IPS-NIHi11 (cell line): ENCODE data around the gene PEAK1.
A peak's percentile ranks its signal among the peaks of the same experiment; 100 is the strongest.
"Not testable (repeated sequence)": the region's sequence is repeated elsewhere in the genome, so short reads cannot be mapped to it uniquely, and the experiment has no call there.

ENCODE experiments used
- DNase-seq: peaks from one replicate; pipeline ENCODE4 v3.0.0; 2012; ENCODE audit warnings: mixed read lengths, low spot score

The PEAK1 gene

GRCh38 chr15:77309392-77309791 lies 110.5 kb downstream of the PEAK1 start:
- DNase-seq = no peak

- DNase-seq = no peak
Observed at GRCh38 chr15:77305953-77306352, 114.0 kb downstream of the PEAK1 start.

DNA sequence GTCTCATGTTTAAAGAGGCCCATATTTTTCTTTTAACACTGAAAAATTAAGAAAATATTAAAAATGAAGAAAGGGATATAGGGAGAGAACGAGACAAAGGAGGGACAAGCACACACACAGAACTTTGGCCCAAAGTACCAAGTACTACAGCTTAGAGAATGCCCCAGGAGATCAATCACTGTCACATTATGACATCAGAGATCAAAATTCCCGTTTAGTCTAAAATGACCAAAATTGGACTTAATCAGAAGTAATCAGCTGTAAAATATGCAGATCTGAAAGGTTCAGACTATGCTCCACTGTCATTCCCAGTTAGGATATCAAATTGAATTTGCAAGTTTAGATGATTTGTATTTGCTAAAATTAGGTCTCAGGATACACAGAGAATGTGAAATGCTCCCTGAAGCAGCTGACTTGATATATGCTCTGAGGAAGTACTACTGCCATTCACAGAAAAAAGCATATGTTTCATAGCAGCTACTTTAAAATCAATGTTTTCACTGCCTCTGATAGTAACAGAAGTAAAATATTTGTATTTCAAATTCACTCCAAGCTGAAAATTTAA lies 123.0 kb downstream of the PEAK1 start:
- DNase-seq = no peak

DNA sequence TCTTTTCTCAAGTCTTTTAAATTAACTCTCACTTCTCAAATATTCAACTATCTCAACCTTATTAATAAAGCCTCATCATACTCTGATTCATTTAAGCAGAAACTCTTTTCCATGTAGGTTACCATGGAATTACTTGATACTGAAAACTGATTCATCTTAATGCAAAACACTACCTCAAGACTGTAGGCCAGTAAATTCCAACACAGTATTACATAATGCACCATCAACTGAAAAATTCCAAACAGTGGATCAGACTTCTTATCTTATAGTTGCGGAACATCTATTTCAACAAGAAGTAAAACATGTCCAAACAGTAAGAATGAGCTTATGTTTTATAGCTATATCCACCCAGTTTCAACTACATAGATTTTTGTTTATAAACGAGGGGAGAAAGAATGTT lies 124.5 kb downstream of the PEAK1 start:
- DNase-seq = no peak

DNA sequence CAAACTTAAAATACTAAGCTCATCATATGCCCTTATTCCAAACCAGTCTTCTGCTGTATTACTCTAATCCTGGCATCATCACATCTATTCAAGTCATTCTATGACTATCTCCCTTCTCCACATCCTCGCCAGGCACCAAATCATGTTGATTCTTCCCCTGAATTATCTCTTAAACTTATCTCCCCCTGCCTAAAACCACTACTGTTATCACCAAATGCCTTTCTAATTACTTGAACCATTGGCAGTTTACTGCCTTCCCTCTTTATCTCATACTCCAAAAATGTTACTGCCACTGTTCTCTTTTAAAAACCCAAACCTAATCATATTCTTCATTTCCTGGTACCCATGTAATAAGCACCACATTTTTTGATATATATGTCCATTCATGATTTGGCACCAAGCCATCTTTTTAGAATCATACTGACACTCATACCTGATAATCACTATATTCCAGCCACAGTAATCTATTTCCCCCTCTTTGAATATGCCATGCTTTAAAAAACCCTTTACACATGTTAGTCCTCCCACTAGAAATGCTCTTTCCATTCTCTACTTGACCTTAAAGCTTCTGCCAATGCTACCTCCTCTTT lies 126.8 kb downstream of the PEAK1 start:
- DNase-seq = no peak

DNA sequence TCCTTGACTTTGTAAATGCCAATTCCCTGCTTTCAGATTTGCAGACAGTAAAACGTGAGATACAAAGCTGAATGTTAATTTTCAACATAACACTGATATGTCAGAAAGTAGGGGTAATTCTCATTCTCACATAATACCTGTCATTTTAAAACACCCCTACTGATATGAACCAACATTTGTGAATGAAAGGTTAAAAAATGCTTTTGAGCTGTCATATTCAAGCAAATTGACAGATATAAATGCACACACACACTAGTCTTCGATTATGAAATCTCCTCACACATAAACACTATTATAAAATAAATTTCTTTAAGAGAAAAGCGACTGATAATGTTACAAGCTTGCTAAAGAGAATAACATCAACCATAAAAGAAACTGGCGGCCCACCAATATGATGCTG lies 128.8 kb downstream of the PEAK1 start:
- no peak for DNase-seq

GRCh38 chr15:77287385-77287784 lies 132.5 kb downstream of the PEAK1 start:
- no peak for DNase-seq

- no peak for DNase-seq
Observed at GRCh38 chr15:77285057-77285997, 134.6 kb downstream of the PEAK1 start.

DNA sequence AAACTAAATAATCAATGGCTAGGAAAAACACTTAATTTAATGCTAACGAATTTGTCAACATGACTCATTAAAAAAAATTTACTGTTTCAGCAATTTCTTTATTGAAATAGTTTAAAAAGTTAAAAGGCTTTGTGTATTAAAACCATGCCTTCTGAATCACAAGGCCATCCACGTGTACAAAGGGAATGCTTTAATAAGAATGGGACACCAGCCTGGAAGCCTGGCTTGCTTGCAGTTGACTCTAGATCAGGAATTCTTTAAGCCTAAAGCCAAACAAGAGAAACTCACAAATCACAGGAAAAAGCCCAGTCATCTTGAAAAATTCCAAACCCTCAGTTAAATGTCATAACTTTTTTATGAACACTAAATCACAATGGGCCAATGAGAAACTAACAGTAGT lies 137.6 kb downstream of the PEAK1 start:
- DNase-seq = peak; percentile 26

- DNase-seq = no peak
Observed at GRCh38 chr15:77276943-77277342, 143.0 kb downstream of the PEAK1 start.

- no peak for DNase-seq
Observed at GRCh38 chr15:77276096-77276495, 143.8 kb downstream of the PEAK1 start.

DNA sequence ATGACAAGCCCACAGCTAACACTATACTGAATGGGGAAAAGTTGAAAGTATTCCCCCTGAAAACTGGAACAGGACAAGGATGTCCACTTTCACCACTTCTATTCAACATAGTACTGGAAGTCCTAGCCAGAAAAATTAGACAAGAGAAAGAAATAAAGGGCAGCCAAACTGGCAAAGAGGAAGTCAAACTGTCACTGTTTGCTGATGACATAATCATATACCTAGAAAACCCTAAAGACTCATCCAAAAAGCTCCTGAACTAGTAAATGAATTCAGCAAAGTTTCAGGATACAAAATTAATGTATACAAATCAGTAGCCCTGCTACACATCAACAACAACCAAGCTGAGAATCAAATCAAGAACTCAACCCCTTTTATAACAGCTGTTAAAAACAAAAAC lies 146.8 kb downstream of the PEAK1 start:
- not testable (repeated sequence) for DNase-seq

DNA sequence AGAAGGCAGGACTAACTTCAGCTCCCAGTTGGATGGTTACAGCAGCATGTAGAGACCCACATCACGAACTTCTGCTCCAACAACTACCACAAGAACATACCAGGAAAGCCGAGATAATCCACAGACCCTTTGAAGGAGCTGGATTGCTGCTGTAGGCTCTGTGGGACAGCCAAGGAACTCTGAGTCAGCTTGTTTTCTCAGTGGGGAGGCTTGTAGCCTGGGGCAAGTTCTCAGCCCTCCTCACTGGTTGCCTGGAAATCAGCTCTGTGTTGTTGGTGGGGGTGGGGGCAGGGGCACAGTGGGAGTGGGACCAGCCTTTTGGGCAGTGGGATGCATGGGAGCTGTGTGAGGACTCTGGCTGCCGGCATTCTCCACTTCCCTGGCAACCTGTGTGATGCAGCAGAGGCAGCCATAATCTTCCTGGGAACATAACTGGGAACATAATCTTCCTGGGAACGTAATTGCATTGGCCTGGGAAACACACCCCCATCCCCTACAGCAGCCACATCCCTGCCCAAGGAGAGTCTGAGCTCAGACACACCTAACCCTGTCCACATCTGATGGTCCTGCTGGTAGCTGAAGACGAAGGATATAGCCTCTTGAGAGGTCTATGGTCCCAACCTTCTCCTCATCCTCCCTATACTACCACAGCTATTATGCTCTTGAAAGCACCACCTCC lies 153.1 kb downstream of the PEAK1 start:
- DNase-seq = no peak

- DNase-seq = no peak
Observed at GRCh38 chr15:77255385-77255784, 164.5 kb downstream of the PEAK1 start.

- DNase-seq = peak; percentile 30
Observed at GRCh38 chr15:77251662-77252061, 168.2 kb downstream of the PEAK1 start.

GRCh38 chr15:77247116-77247515 lies 172.8 kb downstream of the PEAK1 start:
- DNase-seq = no peak

DNA sequence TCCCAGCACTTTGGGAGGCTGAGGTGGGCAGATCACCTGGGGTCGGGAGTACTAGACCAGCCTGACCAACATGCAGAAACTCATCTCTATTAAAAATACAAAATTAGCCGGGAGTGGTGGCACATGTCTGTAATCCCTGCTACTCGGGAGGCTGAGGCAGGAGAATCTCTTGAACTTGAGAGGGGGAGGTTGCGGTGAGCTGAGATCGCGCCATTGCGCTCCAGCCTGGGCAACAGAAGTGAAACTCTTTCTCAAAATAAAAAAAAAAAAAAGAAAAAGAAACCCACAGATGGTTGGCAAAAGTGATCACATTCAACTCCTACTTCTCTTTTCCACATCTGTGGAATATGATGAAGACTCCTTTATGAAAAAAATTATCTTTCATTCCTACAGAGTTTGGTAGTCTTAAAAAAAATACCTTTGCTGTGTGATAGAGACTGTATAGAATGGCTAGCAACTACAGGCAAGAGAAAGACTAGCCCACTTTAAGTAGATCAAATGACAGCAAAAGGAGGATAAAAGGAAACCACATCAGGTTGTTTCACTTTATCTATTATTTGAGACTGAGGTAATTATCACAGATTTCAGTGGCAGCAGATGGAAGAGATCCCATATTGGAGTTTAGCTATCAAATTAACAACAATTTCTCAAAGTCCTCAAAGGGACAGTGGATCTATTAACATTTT lies 176.0 kb downstream of the PEAK1 start:
- no peak for DNase-seq

DNA sequence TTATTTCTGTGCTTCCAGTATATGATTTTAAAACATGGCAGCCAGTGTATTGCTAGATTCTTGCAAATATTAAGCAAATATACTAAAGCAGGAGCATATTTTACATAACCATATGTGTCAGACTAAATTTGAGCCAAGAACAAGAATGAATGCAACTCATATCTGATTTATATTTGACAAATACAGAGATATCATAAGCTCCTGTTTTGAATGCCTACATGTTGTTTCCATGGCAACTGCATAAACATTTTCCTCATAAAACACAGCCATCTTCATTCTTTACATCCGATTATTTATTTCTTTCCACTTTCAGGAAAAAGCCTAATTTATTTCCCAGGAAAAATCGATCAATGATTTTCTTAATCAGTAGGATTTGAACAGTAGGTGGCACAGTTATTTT lies 176.8 kb downstream of the PEAK1 start:
- no peak for DNase-seq

DNA sequence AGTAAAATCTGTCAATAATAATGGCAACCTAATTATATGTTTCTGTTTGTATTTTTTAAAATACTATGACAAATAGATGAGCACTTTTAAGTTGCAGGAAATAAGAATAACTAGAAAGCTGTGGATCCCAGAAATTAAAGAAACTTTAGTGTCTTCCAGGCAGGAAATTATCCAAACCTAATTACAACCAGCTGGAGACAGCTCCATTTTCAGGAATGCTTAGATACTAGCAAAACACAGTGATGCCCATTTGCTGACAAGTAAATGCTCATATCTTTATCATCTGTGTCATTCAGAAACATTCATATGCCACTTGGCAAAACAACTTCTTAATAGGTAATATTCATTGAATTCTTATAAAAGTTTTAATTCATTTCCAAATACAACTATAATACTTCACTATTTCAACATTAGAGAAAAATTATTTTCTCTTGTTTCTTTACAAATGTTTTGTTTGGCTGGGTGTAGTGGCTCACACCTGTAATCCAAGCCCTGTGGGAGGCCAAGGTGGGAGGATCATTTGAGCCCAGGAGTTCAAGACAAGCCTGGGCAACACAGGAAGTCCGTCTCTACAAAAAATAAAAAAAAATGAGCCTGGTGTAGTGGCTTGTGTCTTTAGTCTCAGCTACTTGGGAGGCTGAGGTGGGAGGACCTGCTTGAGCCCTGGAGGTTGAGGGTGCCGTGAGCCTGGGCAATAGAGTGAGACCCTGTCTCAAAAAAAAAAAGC lies 179.9 kb downstream of the PEAK1 start:
- no peak for DNase-seq

- no peak for DNase-seq
Observed at GRCh38 chr15:77235566-77235965, 184.3 kb downstream of the PEAK1 start.

DNA sequence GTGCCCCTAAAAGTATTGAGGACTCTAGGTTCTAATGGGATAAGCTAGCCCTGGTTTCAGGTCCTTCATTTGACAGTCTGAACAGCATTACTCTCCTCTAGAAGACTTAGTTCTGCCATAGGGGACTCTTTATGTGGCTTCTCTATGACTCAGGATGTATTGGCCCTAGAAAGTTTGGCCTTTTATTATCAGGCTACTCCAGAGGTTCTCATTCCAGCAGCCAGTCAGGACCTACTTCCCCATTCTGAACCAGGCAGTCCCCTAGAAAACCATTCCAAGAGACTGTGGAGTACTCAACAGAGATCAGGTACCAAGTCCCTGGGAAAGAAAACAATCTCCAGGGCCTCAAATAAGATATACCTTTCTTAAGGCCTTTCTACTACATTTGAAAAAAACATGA lies 191.1 kb downstream of the PEAK1 start:
- no peak for DNase-seq
